T-helper 17 cell (primary cell): ENCODE data around the gene CACNA1E. TPM values are rescaled to one million over a fixed set of nuclear protein-coding genes. Genes with fewer than 3 reads are reported as not detected.

Experiments used
- ATAC-seq: fragments of 150-1000 bp; cut with Tn5 transposase; 2 replicates; pipeline ENCODE4 v1.10.0; 2021; ENCODE audit warnings: mild to moderate bottlenecking, moderate library complexity
- DNase-seq, 3 donors: peaks; one replicate each; pipeline versions ENCODE4 v3.0.0 to v3.0.0-alpha.2; 2020 to 2021
- H3K9me3 ChIP-seq: one replicate; pipeline ENCODE4 v1.7.0; 2013; ENCODE audit warnings: low read length, mild to moderate bottlenecking; ENCODE audit not compliant: control insufficient read depth, poor library complexity, severe bottlenecking
- H3K27ac Mint-ChIP-seq: one replicate; pipeline ENCODE4 v1.8.0; 2022; ENCODE audit warnings: mild to moderate bottlenecking, moderate library complexity, mixed read lengths
- H3K27me3 Mint-ChIP-seq: one replicate; pipeline ENCODE4 v1.8.0; 2022; ENCODE audit warnings: mixed read lengths
- H3K36me3 Mint-ChIP-seq: one replicate; pipeline ENCODE4 v1.8.0; 2022; ENCODE audit warnings: low read depth, mixed read lengths
- H3K4me1 Mint-ChIP-seq: one replicate; pipeline ENCODE4 v1.8.0; 2022; ENCODE audit warnings: mild to moderate bottlenecking, mixed read lengths
- H3K4me3 Mint-ChIP-seq: one replicate; pipeline ENCODE4 v1.8.0; 2022; ENCODE audit warnings: mild to moderate bottlenecking, moderate library complexity, mixed read lengths
- total RNA-seq, 4 donors: library from RNA in 2 of 4; stranded (reverse) in 2 of 4; gene quantifications; one replicate each; pipeline ENCODE4 v1.2.3 and lab custom pipeline; 2022 to 2026

The CACNA1E gene
- total RNA-seq, 2 donors from 2014 or later = not detected

DNA sequence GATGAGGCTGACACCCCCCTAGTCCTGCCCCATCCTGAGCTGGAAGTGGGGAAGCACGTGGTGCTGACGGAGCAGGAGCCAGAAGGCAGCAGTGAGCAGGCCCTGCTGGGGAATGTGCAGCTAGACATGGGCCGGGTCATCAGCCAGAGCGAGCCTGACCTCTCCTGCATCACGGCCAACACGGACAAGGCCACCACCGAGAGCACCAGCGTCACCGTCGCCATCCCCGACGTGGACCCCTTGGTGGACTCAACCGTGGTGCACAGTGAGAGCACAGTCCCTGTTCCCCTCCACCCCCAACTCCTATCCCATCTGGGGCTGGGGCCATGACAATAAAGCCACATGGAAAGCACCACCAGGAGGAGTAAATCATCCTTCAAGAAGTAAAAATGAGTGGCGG, 250.2 kb downstream of the CACNA1E start:
- H3K27ac Mint-ChIP-seq = no peak overlapping the region
- H3K4me1 Mint-ChIP-seq = no peaks in the 10 kb centered on the region
- no peak for ATAC-seq
- peaks cover 37% of the 10 kb centered on the region for H3K27me3 Mint-ChIP-seq
- no peak overlapping the region for H3K4me3 Mint-ChIP-seq
- DNase-seq = no peak
- H3K36me3 Mint-ChIP-seq = peaks cover 3% of the 10 kb centered on the region
- no peaks in the 10 kb centered on the region for H3K9me3 ChIP-seq

DNA sequence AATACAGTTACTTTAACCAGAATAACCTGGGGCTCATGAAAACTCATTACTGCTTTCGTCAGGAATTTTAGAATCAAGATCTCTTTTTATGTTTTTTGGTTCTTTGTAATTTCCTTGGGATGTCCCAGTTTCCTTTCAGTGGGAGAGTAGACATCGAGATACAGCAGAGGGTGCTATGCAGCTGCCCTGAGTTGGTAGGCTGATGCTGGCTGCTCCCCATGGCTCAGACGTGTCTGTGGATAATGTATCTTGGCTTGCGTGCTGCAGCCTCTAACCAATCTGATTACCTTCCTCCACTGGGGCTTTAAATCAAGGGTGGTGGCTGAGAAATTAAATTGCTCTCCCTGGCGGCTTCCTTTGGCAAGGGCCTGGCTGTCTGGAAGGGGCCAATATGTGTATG, 253.7 kb downstream of the CACNA1E start:
- DNase-seq (no peak), ATAC-seq (no peak)
- H3K4me1 Mint-ChIP-seq = no peaks in the 10 kb centered on the region
- H3K9me3 ChIP-seq = no peaks in the 10 kb centered on the region
- H3K4me3 Mint-ChIP-seq = no peak overlapping the region
- H3K36me3 Mint-ChIP-seq = peaks cover 3% of the 10 kb centered on the region
- peaks cover 47% of the 10 kb centered on the region for H3K27me3 Mint-ChIP-seq
- no peak overlapping the region for H3K27ac Mint-ChIP-seq

DNA sequence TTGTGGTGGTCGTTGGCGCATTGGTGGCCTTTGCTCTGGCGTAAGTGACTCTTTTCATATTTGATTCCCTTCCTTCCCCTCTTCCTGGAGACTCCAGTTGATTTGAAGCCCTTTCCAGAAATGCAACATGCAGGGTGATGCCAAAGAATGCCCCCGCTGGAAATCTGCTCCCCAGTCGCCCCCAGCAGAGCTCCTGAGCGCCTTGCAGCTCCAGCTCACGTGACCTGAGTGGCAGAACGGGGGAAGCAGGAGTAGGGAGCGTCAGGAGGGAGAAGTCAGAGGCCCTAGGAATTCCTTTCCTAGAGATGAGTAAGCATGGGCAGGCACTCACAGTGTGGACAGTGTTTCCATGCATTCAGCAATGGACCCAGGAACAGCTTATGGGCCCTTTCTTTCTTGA, 255.9 kb downstream of the CACNA1E start:
- Mint-ChIP-seq H3K4me1 (no peaks in the 10 kb centered on the region), H3K36me3 (peaks cover 1% of the 10 kb centered on the region), H3K4me3 (no peak overlapping the region), H3K27ac (no peak overlapping the region), H3K27me3 (peaks cover 64% of the 10 kb centered on the region)
- DNase-seq (no peak), ATAC-seq (no peak)
- H3K9me3 ChIP-seq = no peaks in the 10 kb centered on the region

DNA sequence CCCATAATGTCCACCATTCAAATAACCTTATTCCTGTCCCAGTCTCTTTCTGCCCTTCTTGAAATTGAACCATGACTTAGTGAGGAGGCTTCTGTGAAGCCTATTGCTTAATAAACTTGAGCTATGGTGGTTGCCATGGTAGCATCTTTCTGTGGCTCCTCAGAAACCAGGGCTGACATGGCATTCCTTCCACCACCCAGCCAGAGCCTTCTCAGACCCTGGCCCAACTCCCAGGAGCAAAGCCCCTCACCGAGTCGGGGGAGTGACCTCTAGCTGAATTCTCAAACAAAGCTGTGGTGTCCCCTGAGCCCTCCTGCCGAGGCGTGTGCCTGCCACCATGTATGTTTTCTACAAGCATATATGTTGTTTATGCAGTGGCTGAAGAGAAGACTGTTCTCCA, 259.1 kb downstream of the CACNA1E start:
- no peak for DNase-seq
- no peak for ATAC-seq
- Mint-ChIP-seq H3K27me3 (peaks cover 45% of the 10 kb centered on the region), H3K36me3 (no peaks in the 10 kb centered on the region), H3K4me3 (no peak overlapping the region), H3K27ac (no peak overlapping the region), H3K4me1 (no peaks in the 10 kb centered on the region)
- H3K9me3 ChIP-seq = no peaks in the 10 kb centered on the region

DNA sequence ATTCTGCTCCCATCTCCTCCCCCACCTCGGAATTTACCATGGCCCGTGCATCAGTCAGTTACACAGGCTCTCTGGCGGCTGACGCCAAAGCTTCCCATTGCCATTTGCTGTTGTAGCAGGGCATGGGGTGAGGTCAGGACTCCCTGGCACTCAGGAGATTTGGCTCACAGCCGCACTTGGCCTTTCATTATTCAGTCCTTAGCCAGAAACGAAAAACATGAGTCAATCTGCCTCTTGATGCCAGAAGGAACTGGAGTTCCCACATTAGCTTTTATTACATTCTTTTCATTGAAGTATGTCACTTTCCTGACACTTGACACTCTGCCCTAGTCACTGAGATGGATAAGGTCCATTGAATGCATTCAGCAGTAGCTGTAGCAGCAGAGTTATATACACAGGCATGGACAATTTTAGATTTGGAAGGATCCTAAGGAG, 260.6 kb downstream of the CACNA1E start:
- no peak for ATAC-seq
- no peak overlapping the region for H3K27ac Mint-ChIP-seq
- DNase-seq = no peak
- no peak overlapping the region for H3K4me3 Mint-ChIP-seq
- no peaks in the 10 kb centered on the region for H3K4me1 Mint-ChIP-seq
- peaks cover 43% of the 10 kb centered on the region for H3K27me3 Mint-ChIP-seq
- H3K36me3 Mint-ChIP-seq = no peaks in the 10 kb centered on the region
- no peaks in the 10 kb centered on the region for H3K9me3 ChIP-seq

DNA sequence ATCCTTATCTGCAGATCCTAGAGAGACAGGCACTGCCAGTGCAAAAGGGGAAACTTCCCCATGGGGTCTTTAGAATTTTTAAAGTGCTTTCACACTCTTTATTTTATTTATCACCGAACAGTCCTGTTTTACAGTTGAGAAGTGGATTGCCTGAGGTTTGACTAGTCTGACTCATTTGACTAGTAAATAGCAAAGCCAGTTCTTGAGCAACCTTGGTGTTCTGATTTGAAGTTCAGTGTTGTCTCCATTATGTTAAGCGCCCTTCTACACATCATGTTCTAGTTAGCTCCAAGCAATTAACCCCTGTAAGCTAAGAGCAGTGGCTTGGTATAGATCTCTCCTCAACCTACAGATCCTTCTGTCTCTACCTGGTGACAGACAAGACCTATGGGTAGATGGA, 262.9 kb downstream of the CACNA1E start:
- no peaks in the 10 kb centered on the region for H3K9me3 ChIP-seq
- Mint-ChIP-seq H3K27me3 (peaks cover 33% of the 10 kb centered on the region), H3K36me3 (no peaks in the 10 kb centered on the region), H3K4me3 (no peak overlapping the region), H3K27ac (no peak overlapping the region), H3K4me1 (no peaks in the 10 kb centered on the region)
- DNase-seq (no peak), ATAC-seq (no peak)

DNA sequence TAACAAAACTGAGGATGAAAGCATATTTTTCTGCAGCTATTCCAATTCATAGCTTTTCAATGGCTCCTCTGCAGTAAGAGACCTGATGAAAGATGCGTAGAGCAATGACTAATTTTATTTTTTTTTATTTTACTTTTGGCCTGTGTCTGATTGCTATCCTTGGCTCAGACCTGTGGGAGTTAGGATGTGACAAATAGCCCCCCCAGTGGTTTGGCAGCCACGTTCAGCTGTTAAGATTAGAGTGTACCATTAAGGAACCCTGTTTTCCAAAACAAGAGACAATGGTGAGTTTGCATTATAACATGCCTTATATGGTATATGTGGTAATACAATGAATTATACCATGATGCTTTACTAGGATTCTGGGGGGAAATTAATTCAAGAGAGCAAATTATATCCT, 264.7 kb downstream of the CACNA1E start:
- Mint-ChIP-seq H3K36me3 (no peaks in the 10 kb centered on the region), H3K27ac (no peak overlapping the region), H3K27me3 (peaks cover 30% of the 10 kb centered on the region), H3K4me3 (no peak overlapping the region), H3K4me1 (no peaks in the 10 kb centered on the region)
- ATAC-seq (no peak), DNase-seq (no peak)
- H3K9me3 ChIP-seq = no peaks in the 10 kb centered on the region

DNA sequence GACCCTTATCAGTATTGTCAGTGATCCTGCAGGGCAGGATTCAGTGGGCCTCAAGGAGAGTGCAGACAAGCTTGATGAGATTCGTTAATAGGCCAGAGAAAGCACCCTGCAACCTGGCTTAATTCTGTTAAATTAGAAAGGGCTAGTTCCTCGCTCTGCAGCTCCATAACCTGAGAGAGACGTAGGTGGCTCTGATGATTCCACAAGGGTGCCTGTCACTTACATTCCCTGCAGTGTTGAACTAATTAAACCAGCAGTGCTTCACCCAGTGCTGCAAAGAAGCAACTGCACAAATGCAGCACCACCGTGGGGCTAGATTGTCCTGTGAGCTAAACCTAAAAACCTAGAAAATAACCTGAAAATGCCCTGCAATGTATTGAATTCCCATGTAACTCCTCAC, 270.8 kb downstream of the CACNA1E start:
- no peak overlapping the region for H3K4me3 Mint-ChIP-seq
- H3K36me3 Mint-ChIP-seq = no peaks in the 10 kb centered on the region
- peaks cover 29% of the 10 kb centered on the region for H3K27me3 Mint-ChIP-seq
- H3K27ac Mint-ChIP-seq = no peak overlapping the region
- DNase-seq = no peak
- H3K9me3 ChIP-seq = no peaks in the 10 kb centered on the region
- H3K4me1 Mint-ChIP-seq = no peaks in the 10 kb centered on the region
- no peak for ATAC-seq

DNA sequence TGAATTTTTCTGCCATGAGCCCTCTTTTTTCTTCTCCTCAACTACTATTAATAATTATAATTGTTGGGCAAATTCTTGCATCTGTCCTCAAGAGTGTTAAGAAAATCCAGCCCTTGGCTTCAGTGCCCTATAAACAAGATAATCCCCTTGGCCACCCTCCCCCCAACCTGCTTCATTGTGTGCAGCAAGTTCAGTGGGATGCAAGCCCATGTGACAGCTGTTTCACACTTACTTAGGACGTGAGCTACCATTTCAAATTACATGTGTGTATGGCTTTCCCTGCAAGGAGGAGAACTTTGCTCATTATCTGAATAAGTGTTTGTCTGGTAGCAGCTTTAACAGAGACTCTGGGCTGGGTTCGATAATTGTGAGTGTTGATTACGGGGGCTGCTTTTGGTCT, 276.2 kb downstream of the CACNA1E start:
- H3K4me1 Mint-ChIP-seq = no peaks in the 10 kb centered on the region
- ATAC-seq (no peak), DNase-seq (no peak)
- H3K36me3 Mint-ChIP-seq = no peaks in the 10 kb centered on the region
- no peak overlapping the region for H3K27ac Mint-ChIP-seq
- H3K9me3 ChIP-seq = no peaks in the 10 kb centered on the region
- no peak overlapping the region for H3K4me3 Mint-ChIP-seq
- peaks cover 47% of the 10 kb centered on the region for H3K27me3 Mint-ChIP-seq

DNA sequence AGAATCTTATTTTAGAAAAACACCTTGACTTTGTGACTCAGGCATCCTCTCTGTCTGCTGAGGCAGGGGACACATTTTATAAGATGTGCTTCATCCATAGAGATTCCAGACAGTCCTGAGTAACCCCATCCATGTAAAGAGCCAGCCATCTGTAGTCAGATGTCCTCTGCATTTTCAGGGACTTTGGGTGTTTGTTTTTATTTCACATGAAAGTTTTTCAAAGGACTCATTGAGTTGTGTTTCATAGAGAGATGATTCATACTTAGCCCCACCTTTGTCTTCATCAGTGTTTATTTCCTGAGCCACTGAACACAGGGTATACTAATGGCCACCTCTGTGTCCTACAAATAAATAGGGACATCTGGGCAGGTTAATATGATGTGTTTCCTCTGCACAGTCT, 280.4 kb downstream of the CACNA1E start:
- ATAC-seq (no peak), DNase-seq (no peak)
- no peaks in the 10 kb centered on the region for H3K36me3 Mint-ChIP-seq
- peaks cover 43% of the 10 kb centered on the region for H3K27me3 Mint-ChIP-seq
- no peaks in the 10 kb centered on the region for H3K9me3 ChIP-seq
- no peak overlapping the region for H3K27ac Mint-ChIP-seq
- no peak overlapping the region for H3K4me3 Mint-ChIP-seq
- no peaks in the 10 kb centered on the region for H3K4me1 Mint-ChIP-seq

DNA sequence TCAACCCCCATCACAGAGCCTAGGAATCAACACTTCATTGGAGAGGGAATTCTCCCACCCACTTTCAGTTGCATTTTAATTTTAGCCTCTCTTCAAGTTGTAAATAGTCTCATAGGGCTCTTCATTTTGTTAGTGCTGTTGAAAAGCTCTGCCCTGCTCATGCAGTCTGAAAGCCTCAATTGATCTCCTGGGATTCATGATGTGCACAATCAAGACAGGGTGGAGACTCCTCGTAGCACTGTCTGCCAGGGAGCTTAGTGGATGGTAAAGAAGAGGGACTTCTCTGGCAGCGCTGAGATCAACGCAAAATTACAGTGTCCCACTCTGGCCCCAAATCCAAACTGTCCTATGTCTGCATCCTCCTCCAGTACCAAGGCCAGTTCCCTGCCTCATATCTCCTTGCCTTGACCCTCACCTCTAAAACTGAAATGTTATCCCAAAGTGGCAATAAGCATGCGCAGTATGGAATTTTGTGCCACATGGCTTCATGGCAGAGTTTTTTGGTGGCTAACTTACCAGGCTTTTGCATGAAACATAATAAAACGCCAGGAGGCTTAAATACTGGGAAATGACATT, 282.2 kb downstream of the CACNA1E start:
- Mint-ChIP-seq H3K27me3 (peaks cover 36% of the 10 kb centered on the region), H3K4me1 (no peaks in the 10 kb centered on the region), H3K4me3 (no peak overlapping the region), H3K36me3 (no peaks in the 10 kb centered on the region), H3K27ac (no peak overlapping the region)
- ATAC-seq = no peak
- no peaks in the 10 kb centered on the region for H3K9me3 ChIP-seq
- DNase-seq = no peak

DNA sequence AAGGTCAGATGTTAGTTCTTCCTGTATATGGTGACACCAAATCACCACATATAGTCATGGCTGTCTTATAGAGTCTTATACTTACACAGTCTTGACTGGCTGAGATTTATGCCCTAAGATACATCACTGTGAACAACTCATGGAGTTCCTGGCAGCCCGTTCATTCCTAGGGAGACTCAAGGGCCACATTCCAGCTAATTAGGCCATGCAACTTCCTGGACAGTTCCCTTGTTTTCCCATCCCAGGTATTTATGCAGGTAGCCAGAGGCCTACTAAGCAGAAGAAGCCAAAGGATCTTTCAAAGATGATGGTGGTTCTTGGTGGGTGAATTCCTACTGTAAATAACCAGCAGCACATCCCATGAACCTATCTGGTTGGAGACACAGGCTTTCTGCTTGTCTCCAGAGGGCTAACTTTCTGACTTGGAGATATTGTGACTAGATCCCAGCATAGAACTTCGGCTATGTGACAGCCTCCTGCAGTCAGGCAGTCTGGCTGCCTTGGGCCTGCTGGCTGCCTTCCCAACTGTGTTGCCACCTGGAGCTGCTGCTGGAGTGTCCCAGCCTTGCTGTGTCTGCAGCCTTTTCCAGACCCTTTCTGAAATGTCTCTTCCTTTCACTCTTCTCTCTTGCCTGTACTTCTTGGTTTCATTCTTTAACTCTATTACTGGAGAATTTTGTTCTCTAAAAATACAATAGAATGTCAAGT, 283.8 kb downstream of the CACNA1E start:
- Mint-ChIP-seq H3K27me3 (peaks cover 38% of the 10 kb centered on the region), H3K4me3 (no peak overlapping the region), H3K36me3 (no peaks in the 10 kb centered on the region), H3K4me1 (no peaks in the 10 kb centered on the region), H3K27ac (no peak overlapping the region)
- no peaks in the 10 kb centered on the region for H3K9me3 ChIP-seq
- ATAC-seq = no peak
- no peak for DNase-seq

DNA sequence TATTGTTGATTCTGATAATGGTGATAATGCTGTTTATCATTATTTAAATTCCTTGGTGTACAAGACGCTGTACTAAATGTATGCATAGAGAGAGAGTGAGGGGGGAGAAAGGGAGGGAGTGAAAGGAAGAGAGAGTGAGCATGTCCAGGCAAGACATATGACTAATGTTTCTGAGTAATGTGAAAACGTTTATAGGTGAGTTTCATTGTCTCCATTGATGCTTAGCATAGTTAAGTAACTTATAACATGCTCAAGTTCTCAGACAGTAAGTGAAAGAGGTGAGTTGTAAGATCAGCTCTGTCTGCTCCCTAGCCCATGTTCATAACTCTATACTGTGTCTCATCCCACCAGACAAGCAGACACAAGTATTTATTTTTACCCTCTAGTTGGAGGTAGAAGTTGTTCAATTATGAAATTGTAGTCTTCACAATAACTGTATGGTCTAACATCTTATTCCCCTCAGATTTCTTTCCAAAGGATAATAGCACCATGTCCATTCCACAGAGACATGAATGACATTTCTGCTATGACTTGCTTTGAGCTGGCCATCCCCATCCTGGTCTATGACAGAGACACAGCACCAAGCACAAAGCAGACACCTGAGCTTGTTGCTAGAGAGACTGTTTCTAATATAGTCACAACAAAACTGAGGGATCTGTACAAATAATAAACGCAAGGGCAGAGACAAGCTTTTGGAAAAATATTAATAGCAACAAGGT, 285.1 kb downstream of the CACNA1E start:
- no peak overlapping the region for H3K27ac Mint-ChIP-seq
- no peak for ATAC-seq
- H3K9me3 ChIP-seq = no peaks in the 10 kb centered on the region
- no peak overlapping the region for H3K4me3 Mint-ChIP-seq
- no peak for DNase-seq
- H3K36me3 Mint-ChIP-seq = no peaks in the 10 kb centered on the region
- no peaks in the 10 kb centered on the region for H3K4me1 Mint-ChIP-seq
- H3K27me3 Mint-ChIP-seq = peaks cover 27% of the 10 kb centered on the region

DNA sequence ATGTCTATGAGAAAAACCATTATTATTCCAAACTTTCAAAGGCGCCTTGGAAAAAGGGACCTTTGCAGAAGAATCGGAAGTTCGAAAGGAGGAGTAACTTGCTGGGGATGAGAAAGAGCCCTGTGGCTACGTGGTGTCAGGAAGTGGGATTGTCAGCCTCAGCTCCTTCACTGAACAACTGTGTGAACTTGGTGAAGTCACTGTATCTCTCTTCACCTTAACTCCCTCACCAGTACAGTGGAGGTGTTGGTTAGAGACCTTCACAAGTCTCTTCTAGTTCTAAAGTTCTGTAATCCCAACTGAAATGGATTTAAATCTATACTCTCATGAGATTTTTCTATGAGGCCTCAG, 285.6 kb downstream of the CACNA1E start:
- ATAC-seq = no peak
- Mint-ChIP-seq H3K36me3 (no peaks in the 10 kb centered on the region), H3K27ac (no peak overlapping the region), H3K4me1 (no peaks in the 10 kb centered on the region), H3K4me3 (no peak overlapping the region), H3K27me3 (peaks cover 23% of the 10 kb centered on the region)
- no peak for DNase-seq
- no peaks in the 10 kb centered on the region for H3K9me3 ChIP-seq
